Measurements from ENCODE around the gene ERBB4. TPM values are rescaled to one million over a fixed set of nuclear protein-coding genes. Genes with fewer than 3 reads are reported as not detected.

Gene ERBB4
- total RNA-seq, 1 experiment from 2014 or later, result 2.9 TPM

- Mint-ChIP-seq H3K9me3 (ENCODE audit: low read depth, unreplicated experiment) (peaks cover 3% of the 10 kb centered on the region), H3K27me3 (ENCODE audit: unreplicated experiment) (no peaks in the 10 kb centered on the region), H3K36me3 (ENCODE audit: insufficient read depth, unreplicated experiment) (no peaks in the 10 kb centered on the region), H3K27ac (ENCODE audit: unreplicated experiment) (no peak overlapping the region), H3K4me1 (ENCODE audit: low read depth, unreplicated experiment) (no peaks in the 10 kb centered on the region), H3K4me3 (ENCODE audit: low read depth, unreplicated experiment) (no peak overlapping the region)
- DNase-seq, result no peak
- intact Hi-C loops (cut with micrococcal nuclease; ENCODE audit: unreplicated experiment), result no loop called here
- no TSS peak for BruUV-seq (replicated peaks)
- CTCF ChIA-PET, result no interaction called here
- no peak for TF ChIP-seq CTCF (IDR thresholded peaks at IDR 0.05; ENCODE audit: unreplicated experiment)
Measured at GRCh38 chr2:211453311-211453887, 1085.2 kb downstream of the ERBB4 start.

GRCh38 chr2:211451642-211452041 lies 1087.0 kb downstream of the ERBB4 start:
- H3K9me3 Mint-ChIP-seq (ENCODE audit: low read depth, unreplicated experiment), result peaks cover 2% of the 10 kb centered on the region
- H3K4me3 Mint-ChIP-seq (ENCODE audit: low read depth, unreplicated experiment), result no peak overlapping the region
- intact Hi-C loops (cut with micrococcal nuclease; ENCODE audit: unreplicated experiment), result no loop called here
- H3K27ac Mint-ChIP-seq (ENCODE audit: unreplicated experiment), result no peak overlapping the region
- BruUV-seq (replicated peaks), result no TSS peak
- TF ChIP-seq CTCF (IDR thresholded peaks at IDR 0.05; ENCODE audit: unreplicated experiment), result no peak
- H3K36me3 Mint-ChIP-seq (ENCODE audit: insufficient read depth, unreplicated experiment), result no peaks in the 10 kb centered on the region
- no peaks in the 10 kb centered on the region for H3K27me3 Mint-ChIP-seq (ENCODE audit: unreplicated experiment)
- CTCF ChIA-PET, result no interaction called here
- no peak for DNase-seq
- no peaks in the 10 kb centered on the region for H3K4me1 Mint-ChIP-seq (ENCODE audit: low read depth, unreplicated experiment)

GRCh38 chr2:211449819-211450218 lies 1088.8 kb downstream of the ERBB4 start:
- CTCF ChIA-PET, result no interaction called here
- Mint-ChIP-seq H3K4me1 (ENCODE audit: low read depth, unreplicated experiment) (no peaks in the 10 kb centered on the region), H3K27me3 (ENCODE audit: unreplicated experiment) (no peaks in the 10 kb centered on the region), H3K36me3 (ENCODE audit: insufficient read depth, unreplicated experiment) (no peaks in the 10 kb centered on the region), H3K4me3 (ENCODE audit: low read depth, unreplicated experiment) (no peak overlapping the region), H3K9me3 (ENCODE audit: low read depth, unreplicated experiment) (peaks cover 2% of the 10 kb centered on the region), H3K27ac (ENCODE audit: unreplicated experiment) (no peak overlapping the region)
- no peak for TF ChIP-seq CTCF (IDR thresholded peaks at IDR 0.05; ENCODE audit: unreplicated experiment)
- intact Hi-C loops (cut with micrococcal nuclease; ENCODE audit: unreplicated experiment), result no loop called here
- no peak for DNase-seq
- no TSS peak for BruUV-seq (replicated peaks)

- DNase-seq, result no peak
- no peak for TF ChIP-seq CTCF (IDR thresholded peaks at IDR 0.05; ENCODE audit: unreplicated experiment)
- peaks cover 2% of the 10 kb centered on the region for H3K9me3 Mint-ChIP-seq (ENCODE audit: low read depth, unreplicated experiment)
- H3K4me3 Mint-ChIP-seq (ENCODE audit: low read depth, unreplicated experiment), result no peak overlapping the region
- CTCF ChIA-PET, result no interaction called here
- H3K27ac Mint-ChIP-seq (ENCODE audit: unreplicated experiment), result no peak overlapping the region
- no peaks in the 10 kb centered on the region for H3K36me3 Mint-ChIP-seq (ENCODE audit: insufficient read depth, unreplicated experiment)
- H3K27me3 Mint-ChIP-seq (ENCODE audit: unreplicated experiment), result no peaks in the 10 kb centered on the region
- no TSS peak for BruUV-seq (replicated peaks)
- no peaks in the 10 kb centered on the region for H3K4me1 Mint-ChIP-seq (ENCODE audit: low read depth, unreplicated experiment)
- intact Hi-C loops (cut with micrococcal nuclease; ENCODE audit: unreplicated experiment), result no loop called here
Measured at GRCh38 chr2:211447548-211447947, 1091.1 kb downstream of the ERBB4 start.

Measured in Calu3 (cell line).